ENCODE results near the gene XIRP1.
"Not testable (repeated sequence)": the region's sequence is repeated elsewhere in the genome, so short reads cannot be mapped to it uniquely, and the experiment has no call there.

Gene XIRP1

GRCh38 chr3:39184968-39185285, 7.5 kb downstream of the XIRP1 start:
- peaks cover 21% of the 10 kb centered on the region for H3K4me1 Mint-ChIP-seq
- H3K36me3 Mint-ChIP-seq, result no peaks in the 10 kb centered on the region
- H3K27me3 Mint-ChIP-seq, result no peaks in the 10 kb centered on the region
- no peak for ATAC-seq
- no peak overlapping the region for H3K4me3 Mint-ChIP-seq
- H3K27ac Mint-ChIP-seq, result no peak overlapping the region
- H3K9me3 Mint-ChIP-seq, result no peaks in the 10 kb centered on the region

- Mint-ChIP-seq H3K27me3 (no peaks in the 10 kb centered on the region), H3K9me3 (no peaks in the 10 kb centered on the region), H3K4me3 (no peak overlapping the region), H3K36me3 (no peaks in the 10 kb centered on the region), H3K27ac (no peak overlapping the region), H3K4me1 (peaks cover 19% of the 10 kb centered on the region)
- ATAC-seq, result no peak
These were observed 8.1 kb downstream of the XIRP1 start for GRCh38 chr3:39184081-39184967.

GRCh38 chr3:39183211-39184080, 8.9 kb downstream of the XIRP1 start:
- no peaks in the 10 kb centered on the region for H3K9me3 Mint-ChIP-seq
- ATAC-seq, result no peak
- H3K4me3 Mint-ChIP-seq, result no peak overlapping the region
- H3K27ac Mint-ChIP-seq, result no peak overlapping the region
- H3K36me3 Mint-ChIP-seq, result no peaks in the 10 kb centered on the region
- H3K27me3 Mint-ChIP-seq, result no peaks in the 10 kb centered on the region
- H3K4me1 Mint-ChIP-seq, result peaks cover 24% of the 10 kb centered on the region

- H3K27ac Mint-ChIP-seq, result peak overlapping the region; percentile 18
- peaks cover 27% of the 10 kb centered on the region for H3K4me1 Mint-ChIP-seq
- H3K27me3 Mint-ChIP-seq, result no peaks in the 10 kb centered on the region
- no peaks in the 10 kb centered on the region for H3K36me3 Mint-ChIP-seq
- H3K9me3 Mint-ChIP-seq, result no peaks in the 10 kb centered on the region
- H3K4me3 Mint-ChIP-seq, result peak overlapping the region; percentile 74
- ATAC-seq, result no peak
These were observed 10.7 kb downstream of the XIRP1 start for GRCh38 chr3:39181408-39182335.

- no peaks in the 10 kb centered on the region for H3K36me3 Mint-ChIP-seq
- H3K9me3 Mint-ChIP-seq, result no peaks in the 10 kb centered on the region
- H3K27me3 Mint-ChIP-seq, result no peaks in the 10 kb centered on the region
- ATAC-seq, result peak; percentile 93
- peaks cover 27% of the 10 kb centered on the region for H3K4me1 Mint-ChIP-seq
- peak overlapping the region; percentile 21 for H3K27ac Mint-ChIP-seq
- peak overlapping the region; percentile 74 for H3K4me3 Mint-ChIP-seq
These were observed 11.6 kb downstream of the XIRP1 start for GRCh38 chr3:39180546-39181346.

- Mint-ChIP-seq H3K9me3 (no peaks in the 10 kb centered on the region), H3K27me3 (no peaks in the 10 kb centered on the region), H3K36me3 (no peaks in the 10 kb centered on the region), H3K27ac (peak overlapping the region; percentile 21), H3K4me3 (peak overlapping the region; percentile 74), H3K4me1 (peaks cover 27% of the 10 kb centered on the region)
- ATAC-seq, result no peak
These were observed 12.2 kb downstream of the XIRP1 start for GRCh38 chr3:39180183-39180545.

GRCh38 chr3:39178553-39178952, 13.8 kb downstream of the XIRP1 start:
- H3K4me1 Mint-ChIP-seq, result peaks cover 27% of the 10 kb centered on the region
- no peaks in the 10 kb centered on the region for H3K9me3 Mint-ChIP-seq
- peak overlapping the region; percentile 33 for H3K27ac Mint-ChIP-seq
- ATAC-seq, result no peak
- H3K4me3 Mint-ChIP-seq, result peak overlapping the region; percentile 24
- H3K36me3 Mint-ChIP-seq, result no peaks in the 10 kb centered on the region
- no peaks in the 10 kb centered on the region for H3K27me3 Mint-ChIP-seq

- Mint-ChIP-seq H3K27ac (peak overlapping the region; percentile 33), H3K9me3 (no peaks in the 10 kb centered on the region), H3K4me3 (peak overlapping the region; percentile 61), H3K4me1 (peaks cover 27% of the 10 kb centered on the region), H3K36me3 (no peaks in the 10 kb centered on the region), H3K27me3 (no peaks in the 10 kb centered on the region)
- peak; percentile 72 for ATAC-seq
These were observed 14.6 kb downstream of the XIRP1 start for GRCh38 chr3:39177708-39178332.

GRCh38 chr3:39176025-39176714, 16.2 kb downstream of the XIRP1 start:
- Mint-ChIP-seq H3K4me1 (peaks cover 23% of the 10 kb centered on the region), H3K4me3 (no peak overlapping the region), H3K36me3 (no peaks in the 10 kb centered on the region)

GRCh38 chr3:39173318-39174125, 18.9 kb downstream of the XIRP1 start:
- Mint-ChIP-seq H3K4me3 (no peak overlapping the region), H3K27me3 (no peaks in the 10 kb centered on the region), H3K36me3 (no peaks in the 10 kb centered on the region), H3K4me1 (peaks cover 3% of the 10 kb centered on the region), H3K27ac (no peak overlapping the region), H3K9me3 (no peaks in the 10 kb centered on the region)
- ATAC-seq, result no peak

More at GRCh38 chr3:39176025-39176714, 16.2 kb downstream of the XIRP1 start:
- H3K27me3 Mint-ChIP-seq, result no peaks in the 10 kb centered on the region
- H3K27ac Mint-ChIP-seq, result peak overlapping the region; percentile 33
- no peak for ATAC-seq
- H3K9me3 Mint-ChIP-seq, result no peaks in the 10 kb centered on the region

- H3K4me1 Mint-ChIP-seq, result no peaks in the 10 kb centered on the region
- no peak overlapping the region for H3K27ac Mint-ChIP-seq
- H3K4me3 Mint-ChIP-seq, result no peak overlapping the region
- no peak for ATAC-seq
- no peaks in the 10 kb centered on the region for H3K9me3 Mint-ChIP-seq
- no peaks in the 10 kb centered on the region for H3K36me3 Mint-ChIP-seq
- no peaks in the 10 kb centered on the region for H3K27me3 Mint-ChIP-seq
These were observed 20.5 kb downstream of the XIRP1 start for GRCh38 chr3:39171860-39172259.

GRCh38 chr3:39170877-39171276, 21.5 kb downstream of the XIRP1 start:
- H3K4me1 Mint-ChIP-seq, ATAC-seq, H3K27ac Mint-ChIP-seq, H3K36me3 Mint-ChIP-seq, H3K9me3 Mint-ChIP-seq, H3K27me3 Mint-ChIP-seq, H3K4me3 Mint-ChIP-seq: not testable (repeated sequence)

- Mint-ChIP-seq H3K9me3 (no peaks in the 10 kb centered on the region), H3K4me3 (no peak overlapping the region), H3K4me1 (no peaks in the 10 kb centered on the region), H3K27ac (no peak overlapping the region), H3K27me3 (no peaks in the 10 kb centered on the region), H3K36me3 (no peaks in the 10 kb centered on the region)
- ATAC-seq, result no peak
These were observed 21.9 kb downstream of the XIRP1 start for GRCh38 chr3:39170461-39170860.
